NCI-H446 treated with DMSO at 0.1 percent for 48 hours (cell line): Measurements from ENCODE around the gene CTNNA3.

Experiments
- DNase-seq: peaks from one replicate; lab custom pipeline; 2025; lab: John Stamatoyannopoulos, UW

The CTNNA3 gene

GRCh38 chr10:67011981-67012380 is 684.0 kb downstream of the CTNNA3 start:
- DNase-seq = no peak

- DNase-seq = no peak
Measured at GRCh38 chr10:67011480-67011879, 684.5 kb downstream of the CTNNA3 start.

GRCh38 chr10:67005981-67006380 is 690.0 kb downstream of the CTNNA3 start:
- no peak for DNase-seq

GRCh38 chr10:67004690-67005089 is 691.3 kb downstream of the CTNNA3 start:
- no peak for DNase-seq

- DNase-seq = no peak
Measured at GRCh38 chr10:66999762-67000545, 696.0 kb downstream of the CTNNA3 start.

- DNase-seq = no peak
Measured at GRCh38 chr10:66996996-66997395, 699.0 kb downstream of the CTNNA3 start.

GRCh38 chr10:66990143-66990830 is 705.7 kb downstream of the CTNNA3 start:
- no peak for DNase-seq

- no peak for DNase-seq
Measured at GRCh38 chr10:66983475-66983818, 712.5 kb downstream of the CTNNA3 start.

GRCh38 chr10:66982792-66983474 is 713.1 kb downstream of the CTNNA3 start:
- DNase-seq = peak; percentile 34

- DNase-seq = no peak
Measured at GRCh38 chr10:66982053-66982420, 714.0 kb downstream of the CTNNA3 start.

- DNase-seq = no peak
Measured at GRCh38 chr10:66981361-66982052, 714.5 kb downstream of the CTNNA3 start.

- DNase-seq = peak; percentile 20
Measured at GRCh38 chr10:66980246-66980815, 715.7 kb downstream of the CTNNA3 start.

GRCh38 chr10:66964946-66965345 is 731.0 kb downstream of the CTNNA3 start:
- DNase-seq = no peak

- no peak for DNase-seq
Measured at GRCh38 chr10:66958466-66958865, 737.5 kb downstream of the CTNNA3 start.

- no peak for DNase-seq
Measured at GRCh38 chr10:66951896-66952295, 744.1 kb downstream of the CTNNA3 start.

- DNase-seq = no peak
Measured at GRCh38 chr10:66943590-66943989, 752.4 kb downstream of the CTNNA3 start.

GRCh38 chr10:66942407-66942806 is 753.6 kb downstream of the CTNNA3 start:
- DNase-seq = no peak

- DNase-seq = no peak
Measured at GRCh38 chr10:66941491-66941890, 754.5 kb downstream of the CTNNA3 start.

GRCh38 chr10:66940965-66941364 is 755.0 kb downstream of the CTNNA3 start:
- no peak for DNase-seq

- no peak for DNase-seq
Measured at GRCh38 chr10:66934711-66935110, 761.3 kb downstream of the CTNNA3 start.

- no peak for DNase-seq
Measured at GRCh38 chr10:66931949-66932343, 764.0 kb downstream of the CTNNA3 start.

GRCh38 chr10:66931340-66931948 is 764.6 kb downstream of the CTNNA3 start:
- peak; percentile 19 for DNase-seq
